CD4-positive, CD25-positive, alpha-beta regulatory T cell (primary cell): ENCODE measurements around the gene GALT. TPM values are rescaled to one million over a fixed set of nuclear protein-coding genes. Genes with fewer than 3 reads are reported as not detected.

Source experiments
- ATAC-seq, 2 donors: fragments of 150-1000 bp; cut with Tn5 transposase; one replicate each; pipeline ENCODE4 v1.10.0; 2021; ENCODE audit warnings: low read depth in 2 of 2, moderate number of reproducible peaks in 2 of 2, moderate library complexity in 1 of 2
- DNase-seq, 3 donors: peaks; one replicate each; pipeline versions ENCODE4 v3.0.0 to v3.0.0-alpha.2; 2012 to 2022; ENCODE audit warnings: mixed read lengths in 1 of 3
- H3K27ac ChIP-seq: one replicate; pipeline ENCODE4 v1.7.0; 2013; ENCODE audit warnings: mild to moderate bottlenecking, low read length; ENCODE audit not compliant: insufficient read depth, poor library complexity, severe bottlenecking
- H3K27me3 ChIP-seq: one replicate; pipeline ENCODE4 v1.7.0; 2013; ENCODE audit warnings: low read length; ENCODE audit not compliant: control insufficient read depth, insufficient read depth
- H3K36me3 ChIP-seq: one replicate; pipeline ENCODE4 v1.7.0; 2013; ENCODE audit warnings: mild to moderate bottlenecking, low read length, moderate library complexity; ENCODE audit not compliant: control insufficient read depth, insufficient read depth
- H3K4me1 ChIP-seq: 2 replicates; pipeline ENCODE4 v1.7.0; 2013; ENCODE audit warnings: mild to moderate bottlenecking, low read length; ENCODE audit not compliant: insufficient read depth, control insufficient read depth, poor library complexity, severe bottlenecking
- H3K4me3 ChIP-seq: one replicate; pipeline ENCODE4 v1.7.0; 2013; ENCODE audit warnings: low read depth, mild to moderate bottlenecking, low read length, moderate library complexity
- H3K9me3 ChIP-seq, 2 experiments: 1 replicate in 1 of 2; 2 replicates in 1 of 2; pipeline ENCODE4 v1.7.0; 2013; ENCODE audit warnings: low read length in 2 of 2, mild to moderate bottlenecking in 1 of 2, moderate library complexity in 1 of 2; ENCODE audit not compliant: control insufficient read depth in 2 of 2
- H3K27ac Mint-ChIP-seq, 3 donors: one replicate each; pipeline ENCODE4 v1.8.0; 2020 to 2022; ENCODE audit warnings: mild to moderate bottlenecking in 3 of 3, mixed read lengths in 3 of 3, moderate library complexity in 2 of 3
- H3K27me3 Mint-ChIP-seq: one replicate; pipeline ENCODE4 v1.8.0; 2022; ENCODE audit warnings: mild to moderate bottlenecking, mixed read lengths
- H3K36me3 Mint-ChIP-seq: one replicate; pipeline ENCODE4 v1.8.0; 2020; ENCODE audit warnings: mixed read lengths
- H3K4me1 Mint-ChIP-seq, 4 donors: one replicate each; pipeline ENCODE4 v1.8.0; 2020 to 2022; ENCODE audit warnings: mixed read lengths in 4 of 4, mild to moderate bottlenecking in 1 of 4
- H3K4me3 Mint-ChIP-seq, 4 donors: one replicate each; pipeline ENCODE4 v1.8.0; 2020 to 2022; ENCODE audit warnings: mild to moderate bottlenecking in 4 of 4, mixed read lengths in 4 of 4, moderate library complexity in 3 of 4
- H3K9me3 Mint-ChIP-seq, 7 donors: one replicate each; pipeline ENCODE4 v1.8.0; 2020 to 2022; ENCODE audit warnings: mixed read lengths in 7 of 7, mild to moderate bottlenecking in 3 of 7, moderate library complexity in 2 of 7
- polyA plus RNA-seq, 4 donors: library from polyadenylated mRNA; unstranded; fragments of 300-500 nt; fragmentation: Illumina TruSeq; gene quantifications; one replicate each; pipeline ENCODE4 v1.2.3, GENCODE V29; 2021
- total RNA-seq: library from RNA; stranded (reverse); gene quantifications from one replicate; pipeline ENCODE4 v1.2.3, GENCODE V29; 2022

Gene GALT
- total and polyA plus RNA-seq, 5 donors from 2014 or later, result 56.1 to 222 (median 61.1) TPM

- H3K4me3 ChIP-seq, result no peak overlapping the region
- peaks cover 4% of the 10 kb centered on the region for H3K36me3 Mint-ChIP-seq
- no peak overlapping the region for H3K27ac ChIP-seq
- no peaks in the 10 kb centered on the region for H3K4me1 Mint-ChIP-seq
- H3K27ac Mint-ChIP-seq, result no peak overlapping the region
- H3K4me1 ChIP-seq, result no peaks in the 10 kb centered on the region
- H3K36me3 ChIP-seq, result no peaks in the 10 kb centered on the region
- no peaks in the 10 kb centered on the region for H3K27me3 Mint-ChIP-seq
- H3K9me3 ChIP-seq, result no peaks in the 10 kb centered on the region
- DNase-seq (no peak), ATAC-seq (no peak)
- no peaks in the 10 kb centered on the region for H3K27me3 ChIP-seq
- H3K9me3 Mint-ChIP-seq, result no peaks in the 10 kb centered on the region
- no peak overlapping the region for H3K4me3 Mint-ChIP-seq
These were observed 43.0 kb downstream of the GALT start for GRCh38 chr9:34689512-34689911.

DNA sequence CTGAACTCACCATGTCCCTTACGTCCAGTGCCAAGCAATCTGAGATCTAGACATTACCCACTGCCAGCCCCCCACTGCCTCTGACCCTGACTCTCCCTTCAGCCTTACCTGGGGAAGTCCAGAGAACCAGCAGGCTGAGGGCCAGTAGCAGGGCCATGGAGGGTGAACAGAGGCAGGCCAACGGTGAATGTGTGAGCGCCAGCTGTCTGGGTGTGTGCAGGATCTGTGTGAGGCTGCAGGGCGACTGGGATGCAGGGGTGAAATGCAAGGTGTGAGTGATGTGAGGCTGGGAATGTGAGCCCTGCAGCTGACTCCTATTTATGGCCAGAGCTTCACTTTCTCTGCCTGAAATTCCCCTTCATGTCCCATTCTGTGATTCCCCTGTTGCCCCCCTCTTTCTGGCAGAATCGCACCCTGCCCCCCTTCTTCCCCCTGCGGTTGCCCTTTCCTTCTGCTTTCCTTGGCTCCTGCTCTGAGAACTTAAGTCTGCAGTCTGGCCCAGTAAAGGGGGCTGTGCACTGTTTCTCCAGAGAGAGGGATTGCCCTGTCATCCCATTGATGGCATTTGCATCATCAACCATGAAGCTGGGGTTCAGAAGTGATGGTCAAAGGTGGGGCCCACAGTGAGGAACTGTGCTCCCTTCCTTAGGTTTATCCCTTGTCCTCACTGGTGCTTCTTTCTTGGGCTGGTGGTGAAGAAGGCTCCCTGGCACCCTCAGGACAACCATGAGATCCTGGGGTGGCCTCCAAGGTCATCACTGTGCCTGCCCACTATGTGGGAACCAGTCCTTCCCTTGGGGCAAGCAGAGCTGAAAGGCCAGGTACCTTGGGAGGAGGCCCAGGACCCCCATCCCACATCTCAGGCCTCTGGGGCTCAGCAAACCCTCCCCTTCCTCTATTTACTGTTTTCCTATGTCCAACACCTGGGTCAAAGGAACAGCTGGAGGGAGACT, 44.8 kb downstream of the GALT start, which contains the start of gene CCL19:
Gene CCL19 (minus strand): TSS at position 294 of the 953 bp plus-strand sequence. CDS start 137 bp downstream, at position 157.
- no peaks in the 10 kb centered on the region for H3K4me1 ChIP-seq
- DNase-seq (no peak), ATAC-seq (no peak)
- H3K4me1 Mint-ChIP-seq, result no peaks in the 10 kb centered on the region
- no peak within 1 kb of the TSS for H3K4me3 Mint-ChIP-seq
- peak within 1 kb of the TSS in 1 of 3 donors; percentile 60 for H3K27ac Mint-ChIP-seq
- no peak within 1 kb of the TSS for H3K27ac ChIP-seq
- H3K36me3 ChIP-seq, result no peaks in the 10 kb centered on the region
- H3K9me3 Mint-ChIP-seq, result no peaks in the 10 kb centered on the region
- no peaks in the 10 kb centered on the region for H3K27me3 ChIP-seq
- no peak within 1 kb of the TSS for H3K4me3 ChIP-seq
- peaks cover 4% of the 10 kb centered on the region for H3K36me3 Mint-ChIP-seq
- H3K9me3 ChIP-seq, result no peaks in the 10 kb centered on the region
- H3K27me3 Mint-ChIP-seq, result no peaks in the 10 kb centered on the region

GRCh38 chr9:34691936-34692315, 45.5 kb downstream of the GALT start:
- Histone ChIP-seq H3K4me3 (no peak overlapping the region), H3K36me3 (no peaks in the 10 kb centered on the region), H3K27ac (no peak overlapping the region), H3K27me3 (no peaks in the 10 kb centered on the region), H3K4me1 (no peaks in the 10 kb centered on the region), H3K9me3 (no peaks in the 10 kb centered on the region)
- no peaks in the 10 kb centered on the region for H3K9me3 Mint-ChIP-seq
- no peak overlapping the region for H3K27ac Mint-ChIP-seq
- H3K27me3 Mint-ChIP-seq, result no peaks in the 10 kb centered on the region
- H3K4me3 Mint-ChIP-seq, result no peak overlapping the region
- ATAC-seq, result no peak
- no peaks in the 10 kb centered on the region for H3K36me3 Mint-ChIP-seq
- DNase-seq, result no peak
- H3K4me1 Mint-ChIP-seq, result no peaks in the 10 kb centered on the region

DNA sequence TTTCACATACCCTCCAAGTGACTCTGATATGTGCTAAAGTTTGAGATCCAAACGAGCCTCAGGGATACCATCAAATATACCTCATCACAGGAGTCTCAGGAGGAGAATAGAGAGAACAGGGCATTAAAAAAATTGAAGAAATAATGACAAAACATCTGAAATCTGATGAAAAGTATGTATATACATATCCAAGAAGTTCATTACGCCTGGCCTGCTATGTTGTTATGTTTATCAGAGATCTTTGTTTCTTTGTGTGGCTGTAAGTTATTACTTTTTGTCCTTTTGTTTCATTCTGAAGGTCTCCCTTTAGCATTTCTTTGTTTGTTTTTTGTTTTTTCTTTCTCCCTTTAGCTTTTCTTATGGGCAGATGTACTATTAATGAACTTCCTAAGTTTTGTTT, 47.1 kb downstream of the GALT start:
- no peak overlapping the region for H3K27ac ChIP-seq
- Mint-ChIP-seq H3K36me3 (no peaks in the 10 kb centered on the region), H3K27ac (no peak overlapping the region), H3K27me3 (peaks cover 6% of the 10 kb centered on the region), H3K9me3 (no peaks in the 10 kb centered on the region), H3K4me3 (no peak overlapping the region), H3K4me1 (peaks cover 0 to 5% (median 0%) of the 10 kb centered on the region in 4 donors)
- H3K4me1 ChIP-seq, result no peaks in the 10 kb centered on the region
- no peaks in the 10 kb centered on the region for H3K27me3 ChIP-seq
- DNase-seq (no peak), ATAC-seq (no peak)
- H3K4me3 ChIP-seq, result no peak overlapping the region
- H3K36me3 ChIP-seq, result no peaks in the 10 kb centered on the region
- no peaks in the 10 kb centered on the region for H3K9me3 ChIP-seq

- H3K27me3 Mint-ChIP-seq, result peaks cover 18% of the 10 kb centered on the region
These were observed 48.3 kb downstream of the GALT start for GRCh38 chr9:34694811-34695210.

More at GRCh38 chr9:34694811-34695210, 48.3 kb downstream of the GALT start:
- no peaks in the 10 kb centered on the region for H3K36me3 Mint-ChIP-seq
- H3K9me3 ChIP-seq, result no peaks in the 10 kb centered on the region
- no peak overlapping the region for H3K27ac ChIP-seq
- no peaks in the 10 kb centered on the region for H3K36me3 ChIP-seq
- DNase-seq, result no peak
- H3K4me3 ChIP-seq, result no peak overlapping the region
- peaks cover 0 to under 1% (median 0%) of the 10 kb centered on the region in 7 donors for H3K9me3 Mint-ChIP-seq
- no peaks in the 10 kb centered on the region for H3K4me1 ChIP-seq
- peaks cover under 1% of the 10 kb centered on the region for H3K27me3 ChIP-seq
- H3K4me1 Mint-ChIP-seq, result peaks cover 0 to 5% (median under 1%) of the 10 kb centered on the region in 4 donors
- no peak for ATAC-seq
- H3K27ac Mint-ChIP-seq, result no peak overlapping the region
- H3K4me3 Mint-ChIP-seq, result no peak overlapping the region

Other genes starting within 250 kb of the GALT start
- gene FAM219A, start 188.1 kb upstream of the GALT start, total RNA-seq, result 16.9 TPM
- 1 to 10 TPM in 2 of 4 donors, under 1 TPM in 2; 0.70 to 1.3 (median 0.97) TPM for gene FAM219A, start 188.1 kb upstream of the GALT start, polyA plus RNA-seq
- not detected for gene DNAI1, start 187.9 kb upstream of the GALT start, total RNA-seq
- gene DNAI1, start 187.9 kb upstream of the GALT start, polyA plus RNA-seq, result not detected
- gene ENHO, start 123.7 kb upstream of the GALT start, total RNA-seq, result 0.37 TPM
- under 1 TPM in 1 of 4 donors, not detected in 3; 0.16 TPM for gene ENHO, start 123.7 kb upstream of the GALT start, polyA plus RNA-seq
- not detected for gene CNTFR, start 57.0 kb upstream of the GALT start, total RNA-seq
- gene CNTFR, start 57.0 kb upstream of the GALT start, polyA plus RNA-seq, result not detected
- 6.7 TPM for gene RPP25L, start 34.6 kb upstream of the GALT start, total RNA-seq
- gene RPP25L, start 34.6 kb upstream of the GALT start, polyA plus RNA-seq, result 10 to 100 TPM; 63.4 to 80.0 (median 68.5) TPM
- gene DCTN3, start 26.2 kb upstream of the GALT start, total RNA-seq, result 80.4 TPM
- 100 to 1,000 TPM; 152 to 202 (median 171) TPM for gene DCTN3, start 26.2 kb upstream of the GALT start, polyA plus RNA-seq
- not detected for gene ARID3C, start 17.6 kb upstream of the GALT start, total RNA-seq
- not detected for gene ARID3C, start 17.6 kb upstream of the GALT start, polyA plus RNA-seq
- 34.1 TPM for gene SIGMAR1, start 8.9 kb upstream of the GALT start, total RNA-seq
- gene SIGMAR1, start 8.9 kb upstream of the GALT start, polyA plus RNA-seq, result 100 to 1,000 TPM; 107 to 130 (median 119) TPM
- gene IL11RA, start 5.5 kb downstream of the GALT start, total RNA-seq, result 228 TPM
- gene IL11RA, start 5.5 kb downstream of the GALT start, polyA plus RNA-seq, result 10 to 100 TPM in 2 of 4 donors, 1 to 10 TPM in 2; 7.3 to 12.3 (median 9.6) TPM
- not detected for gene CCL27, start 16.0 kb downstream of the GALT start, total RNA-seq
- gene CCL27, start 16.0 kb downstream of the GALT start, polyA plus RNA-seq, result under 1 TPM in 1 of 4 donors, not detected in 3; 0.28 TPM
- gene CCL19, start 44.6 kb downstream of the GALT start, total RNA-seq, result not detected
- gene CCL19, start 44.6 kb downstream of the GALT start, polyA plus RNA-seq, result not detected
- not detected for gene CCL21, start 63.5 kb downstream of the GALT start, total RNA-seq
- gene CCL21, start 63.5 kb downstream of the GALT start, polyA plus RNA-seq, result not detected